Measurements from ENCODE around the gene ZIC2.

DNA sequence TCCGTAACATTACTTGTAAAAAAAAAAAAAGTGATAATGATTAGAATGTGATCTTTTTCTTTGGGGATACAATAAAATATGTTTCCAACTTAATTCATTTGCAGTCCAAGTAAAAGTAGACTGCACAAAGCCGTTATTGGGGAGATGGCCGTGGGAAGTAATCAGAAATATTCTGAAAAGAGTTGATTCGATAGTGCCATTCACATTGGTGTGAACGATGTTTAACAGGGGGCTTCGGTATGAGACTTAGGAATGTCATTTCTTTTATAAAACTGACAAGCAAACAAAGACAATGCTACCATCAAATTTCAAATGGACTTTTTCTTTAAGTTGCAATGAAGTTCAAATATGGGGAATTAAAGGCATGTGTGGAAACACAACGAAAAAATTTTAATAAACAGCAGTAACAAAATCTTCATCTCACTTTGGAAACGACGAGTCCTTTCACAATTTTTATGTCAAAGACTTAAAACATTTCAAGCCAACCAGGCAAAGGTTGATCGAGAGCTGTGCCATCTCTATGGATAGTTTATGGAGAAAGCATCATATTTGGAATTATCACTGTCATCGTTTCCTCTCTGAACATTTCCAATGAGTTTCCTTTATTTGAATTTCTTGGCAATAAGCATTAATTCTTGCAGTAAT, 8.3 kb upstream of the ZIC2 start:
- TF ChIP-seq RFX5 (IDR thresholded peaks at IDR 0.05; ENCODE audit: low read depth, low read length) = no peak
- TF ChIP-seq, protein P1, sequence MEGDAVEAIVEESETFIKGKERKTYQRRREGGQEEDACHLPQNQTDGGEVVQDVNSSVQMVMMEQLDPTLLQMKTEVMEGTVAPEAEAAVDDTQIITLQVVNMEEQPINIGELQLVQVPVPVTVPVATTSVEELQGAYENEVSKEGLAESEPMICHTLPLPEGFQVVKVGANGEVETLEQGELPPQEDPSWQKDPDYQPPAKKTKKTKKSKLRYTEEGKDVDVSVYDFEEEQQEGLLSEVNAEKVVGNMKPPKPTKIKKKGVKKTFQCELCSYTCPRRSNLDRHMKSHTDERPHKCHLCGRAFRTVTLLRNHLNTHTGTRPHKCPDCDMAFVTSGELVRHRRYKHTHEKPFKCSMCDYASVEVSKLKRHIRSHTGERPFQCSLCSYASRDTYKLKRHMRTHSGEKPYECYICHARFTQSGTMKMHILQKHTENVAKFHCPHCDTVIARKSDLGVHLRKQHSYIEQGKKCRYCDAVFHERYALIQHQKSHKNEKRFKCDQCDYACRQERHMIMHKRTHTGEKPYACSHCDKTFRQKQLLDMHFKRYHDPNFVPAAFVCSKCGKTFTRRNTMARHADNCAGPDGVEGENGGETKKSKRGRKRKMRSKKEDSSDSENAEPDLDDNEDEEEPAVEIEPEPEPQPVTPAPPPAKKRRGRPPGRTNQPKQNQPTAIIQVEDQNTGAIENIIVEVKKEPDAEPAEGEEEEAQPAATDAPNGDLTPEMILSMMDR (conservative IDR thresholded peaks at IDR 0.05; ENCODE audit: low read depth, low read length) = no peak
- TF ChIP-seq MAZ (IDR thresholded peaks at IDR 0.05; ENCODE audit: borderline replicate concordance, low read depth, low read length) = no peak
- TF ChIP-seq MXI1 (IDR thresholded peaks at IDR 0.05; ENCODE audit: borderline replicate concordance, low read depth, low read length) = no peak
- TF ChIP-seq POLR2A (IDR thresholded peaks at IDR 0.05; ENCODE audit: low read depth, low read length) = no peak
- no peak for TF ChIP-seq CEBPB (IDR thresholded peaks at IDR 0.05; ENCODE audit: low read depth, low read length)

Data from IMR-90 (cell line).